HEK293 (cell line): ENCODE data around the gene TCERG1L.

Source experiments
- CTCF ChIA-PET: fragments of 350-600 bp; formaldehyde crosslinking; extraction: SDS; loops from one replicate; lab custom pipeline; 2021; ENCODE audit warnings: antibody characterized with exemption; lab: Yijun Ruan, JAX
- POLR2A ChIA-PET: fragments of 300-600 bp; formaldehyde crosslinking; extraction: SDS; loops from one replicate; lab custom pipeline; 2020; ENCODE audit warnings: antibody characterized with exemption, inconsistent platforms; lab: Yijun Ruan, JAX
- H3K27ac ChIP-seq: fragments of 200-500 bp; sonication (Bioruptor generic); 2 replicates; pipeline ENCODE4 v1.5.1; 2014; ENCODE audit warnings: low read depth, low read length, control low read depth, inconsistent platforms; ENCODE audit errors: extremely low read depth
- H3K36me3 ChIP-seq, 2 experiments: fragments of 200-500 bp in 1 of 2; sonication (Bioruptor generic) in 1 of 2; 1 replicate in 1 of 2; 2 replicates in 1 of 2; pipeline ENCODE4 v1.5.1; 2014 to 2017; ENCODE audit warnings: inconsistent platforms in 2 of 2, low read length in 2 of 2; ENCODE audit not compliant: control insufficient read depth in 2 of 2, insufficient read depth in 1 of 2
- H3K4me1 ChIP-seq: fragments of 200-500 bp; sonication (Bioruptor generic); 2 replicates; pipeline ENCODE4 v1.5.1; 2014; ENCODE audit warnings: mild to moderate bottlenecking, low read length, inconsistent platforms; ENCODE audit not compliant: control insufficient read depth, insufficient read depth
- H3K4me3 ChIP-seq: 2 replicates; pipeline ENCODE4 v1.5.1; 2011; ENCODE audit warnings: low read depth, mild to moderate bottlenecking, control low read depth, low read length, moderate library complexity
- H3K9me3 ChIP-seq: fragments of 200-500 bp; sonication (Bioruptor generic); 2 replicates; pipeline ENCODE4 v1.5.1; 2014; ENCODE audit warnings: low read depth, low read length, inconsistent platforms; ENCODE audit not compliant: control insufficient read depth, insufficient read depth
- BCL11B ChIP-seq: fragments of 450-650 bp; formaldehyde crosslinking; IDR thresholded peaks from 2 replicates; pipeline ENCODE4 v1.5.1; 2016; ENCODE audit warnings: low read depth, missing biosample characterization, missing genetic modification characterization
- FEZF1 ChIP-seq: fragments of 450-650 bp; formaldehyde crosslinking; IDR thresholded peaks from 2 replicates; pipeline ENCODE4 v1.5.1; 2016; ENCODE audit warnings: missing biosample characterization, missing genetic modification characterization
- GLIS1 ChIP-seq: fragments of 450-650 bp; formaldehyde crosslinking; IDR thresholded peaks from 2 replicates; pipeline ENCODE4 v1.5.1; 2016; ENCODE audit warnings: missing biosample characterization, missing genetic modification characterization
- HOXD13 ChIP-seq: sonication (generic); formaldehyde crosslinking; IDR thresholded peaks from 2 replicates; pipeline ENCODE4 v1.8.0; 2022; ENCODE audit warnings: missing genetic modification reagents, borderline replicate concordance
- KLF7 ChIP-seq: fragments of 450-650 bp; formaldehyde crosslinking; IDR thresholded peaks from 2 replicates; pipeline ENCODE4 v1.5.1; 2016; ENCODE audit warnings: missing biosample characterization, missing genetic modification characterization, borderline replicate concordance
- MZF1 ChIP-seq: fragments of 450-650 bp; formaldehyde crosslinking; IDR thresholded peaks from 2 replicates; pipeline ENCODE4 v1.5.1; 2017; ENCODE audit warnings: missing biosample characterization, missing genetic modification characterization, borderline replicate concordance
- PRDM4 ChIP-seq: fragments of 450-650 bp; formaldehyde crosslinking; IDR thresholded peaks from 2 replicates; pipeline ENCODE4 v1.5.1; 2017; ENCODE audit warnings: missing biosample characterization, missing genetic modification characterization
- SP7 ChIP-seq: fragments of 450-650 bp; formaldehyde crosslinking; IDR thresholded peaks from 2 replicates; pipeline ENCODE4 v1.5.1; 2016; ENCODE audit warnings: missing biosample characterization, missing genetic modification characterization
- WT1 ChIP-seq: fragments of 450-650 bp; formaldehyde crosslinking; IDR thresholded peaks from 2 replicates; pipeline ENCODE4 v1.5.1; 2016; ENCODE audit warnings: missing biosample characterization, missing genetic modification characterization
- ZBTB10 ChIP-seq: fragments of 450-650 bp; formaldehyde crosslinking; IDR thresholded peaks from 2 replicates; pipeline ENCODE4 v1.5.1; 2016; ENCODE audit warnings: missing biosample characterization, missing genetic modification characterization
- ZBTB6 ChIP-seq: fragments of 450-650 bp; formaldehyde crosslinking; IDR thresholded peaks from 2 replicates; pipeline ENCODE4 v1.5.1; 2017; ENCODE audit warnings: missing biosample characterization, missing genetic modification characterization
- ZNF132 ChIP-seq: fragments of 450-650 bp; formaldehyde crosslinking; IDR thresholded peaks from 2 replicates; pipeline ENCODE4 v1.5.1; 2017; ENCODE audit warnings: missing biosample characterization, missing genetic modification characterization, borderline replicate concordance
- ZNF140 ChIP-seq: fragments of 450-650 bp; formaldehyde crosslinking; IDR thresholded peaks from 2 replicates; pipeline ENCODE4 v1.5.1; 2016; ENCODE audit warnings: missing biosample characterization, missing genetic modification characterization
- ZNF24 ChIP-seq: fragments of 450-650 bp; formaldehyde crosslinking; IDR thresholded peaks from 2 replicates; pipeline ENCODE4 v1.5.1; 2016; ENCODE audit warnings: missing biosample characterization, missing genetic modification characterization
- ZNF26 ChIP-seq: fragments of 450-650 bp; formaldehyde crosslinking; IDR thresholded peaks from 2 replicates; pipeline ENCODE4 v1.5.1; 2016; ENCODE audit warnings: missing biosample characterization, missing genetic modification characterization
- ZNF350 ChIP-seq: fragments of 450-650 bp; formaldehyde crosslinking; IDR thresholded peaks from 2 replicates; pipeline ENCODE4 v1.5.0; 2017; ENCODE audit warnings: missing biosample characterization, mild to moderate bottlenecking, missing genetic modification characterization
- ZNF354C ChIP-seq: fragments of 450-650 bp; formaldehyde crosslinking; IDR thresholded peaks from 2 replicates; pipeline ENCODE4 v1.5.1; 2016; ENCODE audit warnings: missing biosample characterization, missing genetic modification characterization, low read depth, borderline replicate concordance
- ZNF404 ChIP-seq: fragments of 450-650 bp; formaldehyde crosslinking; IDR thresholded peaks from 2 replicates; pipeline ENCODE4 v1.5.1; 2017; ENCODE audit warnings: missing biosample characterization, missing genetic modification characterization
- ZNF488 ChIP-seq: fragments of 450-650 bp; formaldehyde crosslinking; IDR thresholded peaks from 2 replicates; pipeline ENCODE4 v1.5.1; 2016; ENCODE audit warnings: missing biosample characterization, missing genetic modification characterization
- ZNF514 ChIP-seq: fragments of 450-650 bp; formaldehyde crosslinking; IDR thresholded peaks from 2 replicates; pipeline ENCODE4 v1.5.1; 2016; ENCODE audit warnings: missing biosample characterization, missing genetic modification characterization
- ZNF544 ChIP-seq: fragments of 450-650 bp; formaldehyde crosslinking; IDR thresholded peaks from 2 replicates; pipeline ENCODE4 v1.5.0; 2017; ENCODE audit warnings: missing biosample characterization, missing genetic modification characterization
- ZNF624 ChIP-seq: fragments of 450-650 bp; formaldehyde crosslinking; IDR thresholded peaks from 2 replicates; pipeline ENCODE4 v1.5.1; 2017; ENCODE audit warnings: missing biosample characterization, missing genetic modification characterization
- ZNF639 ChIP-seq: fragments of 450-650 bp; formaldehyde crosslinking; IDR thresholded peaks from 2 replicates; pipeline ENCODE4 v1.5.1; 2016; ENCODE audit warnings: missing biosample characterization, missing genetic modification characterization
- ZNF785 ChIP-seq: fragments of 450-650 bp; formaldehyde crosslinking; IDR thresholded peaks from 2 replicates; pipeline ENCODE4 v1.5.1; 2016; ENCODE audit warnings: missing biosample characterization, missing genetic modification characterization
- ZNF843 ChIP-seq: fragments of 450-650 bp; formaldehyde crosslinking; IDR thresholded peaks from 2 replicates; pipeline ENCODE4 v1.5.1; 2016; ENCODE audit warnings: missing biosample characterization, missing genetic modification characterization
- ZSCAN4 ChIP-seq: fragments of 450-650 bp; formaldehyde crosslinking; IDR thresholded peaks from 2 replicates; pipeline ENCODE4 v1.5.1; 2017; ENCODE audit warnings: missing biosample characterization, missing genetic modification characterization

Gene TCERG1L

GRCh38 chr10:131134651-131135050 lies 176.9 kb downstream of the TCERG1L start:
- Histone ChIP-seq H3K36me3 (no peaks in the 10 kb centered on the region), H3K27ac (no peak overlapping the region), H3K4me1 (no peaks in the 10 kb centered on the region), H3K4me3 (no peak overlapping the region), H3K9me3 (no peaks in the 10 kb centered on the region)
- ChIA-PET CTCF (no interaction called here), POLR2A (no interaction called here)
- TF ChIP-seq ZNF26 (tag by site-specific recombination) (no peak), KLF7 (tag by site-specific recombination) (no peak), ZNF132 (tag by site-specific recombination) (no peak), ZNF24 (tag by site-specific recombination) (no peak), WT1 (no peak), FEZF1 (no peak), GLIS1 (no peak), ZNF404 (tag by site-specific recombination) (no peak), ZNF488 (tag by site-specific recombination) (no peak), ZNF843 (no peak), ZNF350 (no peak), SP7 (tag by site-specific recombination) (no peak), ZSCAN4 (tag by site-specific recombination) (no peak), ZNF639 (tag by site-specific recombination) (no peak), MZF1 (no peak), ZNF514 (tag by site-specific recombination) (no peak), HOXD13 (no peak), ZBTB6 (tag by site-specific recombination) (no peak)
- TF ChIP-seq, all 188 proteins: peak for 0

- ChIA-PET CTCF (no interaction called here), POLR2A (no interaction called here)
- Histone ChIP-seq H3K27ac (no peak overlapping the region), H3K9me3 (no peaks in the 10 kb centered on the region), H3K4me3 (no peak overlapping the region), H3K4me1 (no peaks in the 10 kb centered on the region), H3K36me3 (no peaks in the 10 kb centered on the region)
- TF ChIP-seq ZNF354C (no peak), BCL11B (tag by site-specific recombination) (no peak), ZBTB10 (tag by site-specific recombination) (no peak), ZNF785 (tag by site-specific recombination) (no peak), ZNF544 (no peak), ZNF140 (tag by site-specific recombination) (no peak), ZNF624 (no peak), PRDM4 (tag by site-specific recombination) (no peak)
Measured at GRCh38 chr10:131134001-131134576, 177.4 kb downstream of the TCERG1L start.
